ENCODE measurements around the gene HRAS. TPM values are rescaled to one million over a fixed set of nuclear protein-coding genes. Genes with fewer than 3 reads are reported as not detected.
"Not testable (repeated sequence)": the region's sequence is repeated elsewhere in the genome, so short reads cannot be mapped to it uniquely, and the experiment has no call there.

HRAS gene
- total and polyA plus RNA-seq, 2 donors (not counting 3 experiments of a cell fraction or from before 2014, with no cell fraction given) = 103 to 109 TPM

- Histone ChIP-seq H3K4me1 (ENCODE audit: control insufficient read depth, extremely low read depth, insufficient read depth, low read length) (peaks cover 18% of the 10 kb centered on the region), H3K79me2 (ENCODE audit: control insufficient read depth, insufficient read depth, low read length) (peaks cover 26% of the 10 kb centered on the region), H3K27me3 (ENCODE audit: control insufficient read depth in 2 of 2, insufficient read depth in 2 of 2, low read length in 2 of 2) (peaks cover 8 to 10% of the 10 kb centered on the region in 2 experiments)
- H3K27ac ChIP-seq (ENCODE audit: insufficient read depth, low read depth, low read length); intact Hi-C loops (cut with micrococcal nuclease); FAIRE-seq; H3K4me3 ChIP-seq (replicated peaks in 1 of 3; ENCODE audit: insufficient read depth in 1 of 3, low read depth in 1 of 3, low read length in 3 of 3); dilution Hi-C loops (cut with MboI; ENCODE audit: extremely low pct_ligation_motif_present, low sequenced_read_pairs); H3K9me3 ChIP-seq (replicated peaks; ENCODE audit: control insufficient read depth, insufficient read depth, low read length); H3K4me2 ChIP-seq (ENCODE audit: insufficient read depth, low read length); CTCF ChIA-PET; H2AFZ ChIP-seq (ENCODE audit: low read depth, low read length); POLR2A ChIA-PET; H4K20me1 ChIP-seq (replicated peaks; ENCODE audit: control insufficient read depth, extremely low read depth, insufficient read depth, low read length); H3K9ac ChIP-seq (replicated peaks; ENCODE audit: extremely low read depth, insufficient read depth, low read length); H3K36me3 ChIP-seq (ENCODE audit: control insufficient read depth in 2 of 2, extremely low read depth in 1 of 2, insufficient read depth in 2 of 2, low read length in 2 of 2); DNase-seq (ENCODE audit: low read depth, low spot score); BruUV-seq (replicated peaks); H3K9me1 ChIP-seq (replicated peaks; ENCODE audit: control insufficient read depth, extremely low read depth, insufficient read depth, low read length): not testable (repeated sequence)
Measured at GRCh38 chr11:574031-574570, 38.7 kb upstream of the HRAS start.

GRCh38 chr11:573146-573759 is 37.9 kb upstream of the HRAS start:
- H3K27me3 ChIP-seq (ENCODE audit: control insufficient read depth in 2 of 2, insufficient read depth in 2 of 2, low read length in 2 of 2) = peaks cover 8 to 10% of the 10 kb centered on the region in 2 experiments
- no peak overlapping the region for H3K4me2 ChIP-seq (ENCODE audit: insufficient read depth, low read length)
- FAIRE-seq (no peak), DNase-seq (ENCODE audit: low read depth, low spot score) (no peak)
- no peaks in the 10 kb centered on the region for H3K9me1 ChIP-seq (replicated peaks; ENCODE audit: control insufficient read depth, extremely low read depth, insufficient read depth, low read length)
- no TSS peak for BruUV-seq (replicated peaks)
- intact Hi-C loops (cut with micrococcal nuclease) (no loop called here), dilution Hi-C loops (cut with MboI; ENCODE audit: extremely low pct_ligation_motif_present, low sequenced_read_pairs) (no loop called here)
- no peaks in the 10 kb centered on the region for H3K36me3 ChIP-seq (ENCODE audit: control insufficient read depth in 2 of 2, extremely low read depth in 1 of 2, insufficient read depth in 2 of 2, low read length in 2 of 2)
- TF ChIP-seq POLR2AphosphoS5 (IDR thresholded peaks at IDR 0.05; ENCODE audit: insufficient read depth, low read depth, low read length) (no peak), FOS (IDR thresholded peaks at IDR 0.05; ENCODE audit: borderline replicate concordance, insufficient read depth, low read length) (no peak), EZH2 (IDR thresholded peaks at IDR 0.05; ENCODE audit: borderline replicate concordance, low read depth, low read length, severe bottlenecking) (no peak), MYC (IDR thresholded peaks at IDR 0.05; ENCODE audit: low read depth, low read length) (no peak), POLR2A (IDR thresholded peaks at IDR 0.05; ENCODE audit: low read depth, low read length) (no peak)
- H3K27ac ChIP-seq (ENCODE audit: insufficient read depth, low read depth, low read length) = no peak overlapping the region
- no peaks in the 10 kb centered on the region for H4K20me1 ChIP-seq (replicated peaks; ENCODE audit: control insufficient read depth, extremely low read depth, insufficient read depth, low read length)
- ChIA-PET POLR2A (no interaction called here), CTCF (no interaction called here)
- H3K9ac ChIP-seq (replicated peaks; ENCODE audit: extremely low read depth, insufficient read depth, low read length) = no peak overlapping the region
- no peak overlapping the region for H3K4me3 ChIP-seq (replicated peaks in 1 of 3; ENCODE audit: insufficient read depth in 1 of 3, low read depth in 1 of 3, low read length in 3 of 3)
- H3K9me3 ChIP-seq (replicated peaks; ENCODE audit: control insufficient read depth, insufficient read depth, low read length) = no peaks in the 10 kb centered on the region
- H3K79me2 ChIP-seq (ENCODE audit: control insufficient read depth, insufficient read depth, low read length) = peaks cover 17% of the 10 kb centered on the region
- H2AFZ ChIP-seq (ENCODE audit: low read depth, low read length) = no peak overlapping the region
- H3K4me1 ChIP-seq (ENCODE audit: control insufficient read depth, extremely low read depth, insufficient read depth, low read length) = peaks cover 18% of the 10 kb centered on the region

All from endothelial cell of umbilical vein (primary cell).